Erythroblast (primary cell): Measurements from ENCODE around the gene VASN.

ENCODE experiments used
- GATA1 ChIP-seq: IDR thresholded peaks from 2 replicates; pipeline ENCODE4 v1.6.1; 2011; ENCODE audit warnings: low read depth, mild to moderate bottlenecking, control low read depth, low read length, moderate library complexity
- POLR2A ChIP-seq: IDR thresholded peaks from 2 replicates; pipeline ENCODE4 v1.6.1; 2011; ENCODE audit warnings: mild to moderate bottlenecking, low read length

DNA sequence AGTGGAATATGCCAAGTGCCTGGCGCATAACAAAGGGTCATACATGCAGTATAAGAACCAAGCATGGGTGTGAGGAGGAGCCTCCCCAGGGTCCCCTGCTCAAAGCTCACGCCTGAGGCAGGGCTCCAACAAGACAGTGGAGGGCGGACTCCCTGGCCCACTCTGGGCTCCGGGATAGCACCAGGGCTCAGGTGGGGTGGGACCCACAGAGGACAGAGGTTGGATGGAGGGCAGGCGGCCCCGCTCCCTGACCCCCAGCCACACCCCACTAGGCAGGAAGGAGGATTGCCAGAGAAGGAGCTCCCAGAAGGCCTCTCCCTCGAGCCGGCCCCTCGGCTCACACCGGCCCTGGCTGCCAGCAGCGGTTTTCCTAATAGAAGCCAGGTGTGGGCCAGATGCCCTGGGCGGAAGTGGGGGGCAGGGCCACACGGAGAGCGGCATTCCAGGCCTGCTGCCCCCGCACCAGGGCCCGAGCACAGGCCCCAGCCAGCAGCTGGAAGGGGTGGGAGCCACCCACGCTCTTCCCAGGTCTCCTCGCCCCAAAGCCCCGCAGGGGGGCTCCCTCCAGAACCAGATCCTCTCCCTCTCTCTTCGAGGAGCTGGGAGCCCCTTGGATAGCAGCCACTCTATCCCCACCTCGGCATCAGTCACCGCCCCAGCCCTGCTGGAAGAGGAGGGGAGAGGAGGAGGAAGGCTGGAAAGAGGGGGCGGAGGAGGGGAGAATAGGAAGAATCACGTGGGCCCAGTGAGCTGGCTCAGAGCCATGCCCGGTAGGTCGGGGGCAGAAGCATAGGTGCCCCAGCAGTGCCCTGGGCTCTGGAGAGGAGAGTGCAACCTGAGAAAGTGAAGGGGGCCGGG lies 21.0 kb downstream of the VASN start:
- TF ChIP-seq POLR2A (no peak), GATA1 (no peak)
